HepG2 (cell line): Measurements from ENCODE around the gene TXNDC11. TPM values are rescaled to one million over a fixed set of nuclear protein-coding genes. Genes with fewer than 3 reads are reported as not detected.

Experiments used
- ATAC-seq: fragments of 200-7000 bp; cut with Tn5 transposase; 3 replicates; pipeline ENCODE4 v1.9.1; 2020; ENCODE audit warnings: mild to moderate bottlenecking, moderate library complexity
- BruUV-seq: library from RNA; stranded (reverse); fragments of 400-500 nt; replicated peaks from 2 replicates; lab custom pipeline; 2021; lab: Mats Ljungman, UMichigan
- CTCF ChIA-PET: fragments of 300-600 bp; formaldehyde crosslinking; extraction: SDS; loops from one replicate; lab custom pipeline; 2021; ENCODE audit warnings: low total read pairs, inconsistent platforms, low intra/inter-chr PET ratio; lab: Yijun Ruan, JAX
- POLR2A ChIA-PET: fragments of 350-600 bp; sonication (Branson Sonifier 250); formaldehyde crosslinking; loops from one replicate; lab custom pipeline; 2020; ENCODE audit warnings: antibody characterized with exemption, inconsistent platforms; lab: Yijun Ruan, JAX
- DNase-seq: peaks from one replicate; pipeline ENCODE4 v3.0.0-alpha.2; 2015; ENCODE audit warnings: low spot score
- FAIRE-seq: peaks from 3 replicates; lab custom pipeline; 2011; peaks lifted over from hg19 to GRCh38; lab: Jason Lieb, UNC
- H2AFZ ChIP-seq: one replicate; pipeline ENCODE4 v1.6.1; 2011; ENCODE audit warnings: low read length, inconsistent platforms
- H3K27ac ChIP-seq: fragments of 300-600 bp; 3 replicates; pipeline ENCODE4 v1.8.0; 2011; ENCODE audit warnings: mixed run types, mild to moderate bottlenecking, mixed read lengths, low read length, inconsistent platforms; ENCODE audit not compliant: insufficient read depth; ENCODE audit errors: extremely low read length
- H3K27me3 ChIP-seq, 2 experiments: fragments of 200-600 bp in 1 of 2; 2 replicates in 1 of 2; 3 replicates in 1 of 2; pipeline versions ENCODE4 v1.6.0 to v1.8.0; 2011; ENCODE audit warnings: low read length in 2 of 2, mild to moderate bottlenecking in 2 of 2, moderate library complexity in 2 of 2, inconsistent platforms in 1 of 2; ENCODE audit not compliant: insufficient read depth in 2 of 2, control insufficient read depth in 1 of 2
- H3K36me3 ChIP-seq, 2 experiments: fragments of 200-600 bp in 1 of 2; replicated peaks in 1 of 2; 2 replicates in 1 of 2; 3 replicates in 1 of 2; pipeline versions ENCODE4 v1.5.1 to v1.8.0; 2011; ENCODE audit warnings: low read length in 2 of 2, inconsistent platforms in 1 of 2; ENCODE audit not compliant: insufficient read depth in 2 of 2, control insufficient read depth in 1 of 2
- H3K4me1 ChIP-seq: 2 replicates; pipeline ENCODE4 v1.5.1; 2012; ENCODE audit warnings: low read length, inconsistent platforms; ENCODE audit not compliant: insufficient read depth
- H3K4me2 ChIP-seq: 2 replicates; pipeline ENCODE4 v1.6.0; 2011; ENCODE audit warnings: low read depth, low read length, inconsistent platforms
- H3K4me3 ChIP-seq, 3 experiments: fragments of 200-600 bp in 1 of 3; sonication (generic), shearing (Covaris generic) in 1 of 3; replicated peaks in 1 of 3; 2 replicates each; pipeline ENCODE4 v1.5.1; 2011 to 2016; ENCODE audit warnings: low read length in 3 of 3, inconsistent platforms in 2 of 3, low read depth in 2 of 3, mild to moderate bottlenecking in 2 of 3, control low read depth in 1 of 3, mixed read lengths in 1 of 3; ENCODE audit not compliant: insufficient read depth in 1 of 3
- H3K79me2 ChIP-seq: one replicate; pipeline ENCODE4 v1.6.1; 2011; ENCODE audit warnings: low read length, inconsistent platforms; ENCODE audit not compliant: insufficient read depth
- H3K9ac ChIP-seq: 2 replicates; pipeline ENCODE4 v1.6.0; 2011; ENCODE audit warnings: mild to moderate bottlenecking, low read depth, low read length, inconsistent platforms; ENCODE audit not compliant: insufficient read depth
- H3K9me3 ChIP-seq: 2 replicates; pipeline ENCODE4 v1.5.1; 2012; ENCODE audit warnings: mild to moderate bottlenecking, low read length
- H4K20me1 ChIP-seq: 2 replicates; pipeline ENCODE4 v1.6.0; 2011; ENCODE audit warnings: inconsistent platforms, mild to moderate bottlenecking, low read length, moderate library complexity; ENCODE audit not compliant: insufficient read depth
- AGO2 ChIP-seq: fragments of 200-400 bp; formaldehyde crosslinking; optimal IDR thresholded peaks from 2 replicates; pipeline ENCODE3; 2017; ENCODE audit warnings: mild to moderate bottlenecking, low read depth, low read length, moderate library complexity
- ATM ChIP-seq: fragments of 450-650 bp; IDR thresholded peaks from 2 replicates; pipeline ENCODE4 v1.7.1; 2017; ENCODE audit warnings: mild to moderate bottlenecking, borderline replicate concordance
- DBP ChIP-seq: sonication (generic); formaldehyde crosslinking; IDR thresholded peaks from 2 replicates; pipeline ENCODE4 v1.4.0; 2020; ENCODE audit warnings: missing genetic modification reagents; ENCODE audit errors: not compliant biosample characterization
- DMAP1 ChIP-seq: IDR thresholded peaks from 2 replicates; pipeline ENCODE4 v1.6.1; 2016
- JDP2 ChIP-seq: sonication (generic); formaldehyde crosslinking; IDR thresholded peaks from 2 replicates; pipeline ENCODE4 v1.8.1; 2022; ENCODE audit warnings: missing genetic modification reagents, borderline replicate concordance
- MED8 ChIP-seq: sonication (generic); formaldehyde crosslinking; IDR thresholded peaks from 2 replicates; pipeline ENCODE4 v1.8.1; 2023; ENCODE audit warnings: mild to moderate bottlenecking, missing genetic modification reagents; ENCODE audit not compliant: insufficient replicate concordance
- MXD1 ChIP-seq: sonication (generic); formaldehyde crosslinking; IDR thresholded peaks from 2 replicates; pipeline ENCODE4 v1.4.0; 2020; ENCODE audit warnings: mild to moderate bottlenecking, missing genetic modification reagents
- NFKB2 ChIP-seq: sonication (generic); formaldehyde crosslinking; IDR thresholded peaks from 2 replicates; pipeline ENCODE4 v1.4.0; 2020; ENCODE audit warnings: missing genetic modification reagents, borderline replicate concordance
- NRL ChIP-seq: sonication (generic); formaldehyde crosslinking; IDR thresholded peaks from 2 replicates; pipeline ENCODE4 v1.5.0; 2020; ENCODE audit warnings: missing genetic modification reagents, mild to moderate bottlenecking, moderate library complexity, borderline replicate concordance
- PHF20 ChIP-seq: sonication (generic); formaldehyde crosslinking; IDR thresholded peaks from 2 replicates; pipeline ENCODE4 v1.5.0; 2020; ENCODE audit warnings: mild to moderate bottlenecking, missing genetic modification reagents
- RBAK ChIP-seq: sonication (generic); formaldehyde crosslinking; IDR thresholded peaks from 2 replicates; pipeline ENCODE4 v1.5.1; 2020; ENCODE audit warnings: mild to moderate bottlenecking, missing genetic modification reagents
- SAP130 ChIP-seq: IDR thresholded peaks from 2 replicates; pipeline ENCODE4 v1.6.1; 2016; ENCODE audit warnings: low read depth
- ZNF343 ChIP-seq: sonication (generic); formaldehyde crosslinking; IDR thresholded peaks from 2 replicates; pipeline ENCODE4 v1.4.0; 2020; ENCODE audit warnings: mild to moderate bottlenecking, missing genetic modification reagents
- ZNF704 ChIP-seq: sonication (generic); formaldehyde crosslinking; IDR thresholded peaks from 2 replicates; pipeline ENCODE4 v1.8.1; 2023; ENCODE audit warnings: mild to moderate bottlenecking, inconsistent platforms, moderate library complexity, missing genetic modification reagents, borderline replicate concordance
- ZNF724P ChIP-seq: sonication (generic); formaldehyde crosslinking; IDR thresholded peaks from 2 replicates; pipeline ENCODE4 v1.8.0; 2022; ENCODE audit warnings: missing genetic modification reagents, borderline replicate concordance
- ZNF768 ChIP-seq: sonication (generic); formaldehyde crosslinking; IDR thresholded peaks from 2 replicates; pipeline ENCODE4 v1.4.0; 2020; ENCODE audit warnings: missing genetic modification reagents
- ZNF891 ChIP-seq: sonication (generic); formaldehyde crosslinking; IDR thresholded peaks from 2 replicates; pipeline ENCODE4 v1.5.0; 2020; ENCODE audit warnings: mild to moderate bottlenecking, missing genetic modification reagents
- WGBS: methylation state at CpG from one replicate; pipeline ENCODE4 v1.1.6; 2017; ENCODE audit warnings: low lambda C conversion rate; 5-methylcytosine and 5-hydroxymethylcytosine counted together
- in situ Hi-C: cut with HindIII; loops from 2 replicates; pipeline ENCODE4 v1.10.0; 2017; ENCODE audit warnings: low pct_unique_long_range_greater_than_20kb; ENCODE audit not compliant: extremely low pct_ligation_motif_present
- intact Hi-C: fragments of 100-400 bp; cut with micrococcal nuclease; formaldehyde crosslinking; loops from one replicate; pipeline ENCODE4 v1.10.0; 2022; ENCODE audit not compliant: unreplicated experiment
- polyA plus RNA-seq, 8 experiments: library from polyadenylated mRNA; depleted of rRNA in 3 of 8; stranded (reverse) in 7 of 8; unstranded in 1 of 8; fragments of >200 nt; fragmentation: Illumina TruSeq in 4 of 8; extraction: Trizol in 4 of 8; gene quantifications; 2 replicates each; pipeline versions ENCODE4 v1.2.1 to v1.2.3, GENCODE V29; 2011 to 2016; ENCODE audit warnings: low read depth in 4 of 8, missing spikeins in 1 of 8, mixed read lengths in 1 of 8; ENCODE audit not compliant: insufficient read depth in 1 of 8
- total RNA-seq, 5 experiments: library from RNA; depleted of rRNA; stranded (reverse); fragments of >200 nt; fragmentation: Illumina TruSeq; extraction: Trizol; gene quantifications; 2 replicates each; pipeline ENCODE4 v1.2.3, GENCODE V29; 2016; ENCODE audit warnings: low read depth in 1 of 5

The TXNDC11 gene
- total and polyA plus RNA-seq, 2 of the 13 experiments (the other 11 are each of a cell fraction or from before 2014, with no cell fraction given), result 74.9 to 123 TPM

- POLR2A ChIA-PET, result interaction anchor here (1.3 kb wide), 1 partner anchor 11 kb away, joined by 3 read pairs; no protein-coding TSS in a partner anchor
- in situ Hi-C loops, result no loop called here
- BruUV-seq, result no TSS peak
- Histone ChIP-seq H3K9me3 (no peaks in the 10 kb centered on the region), H3K79me2 (no peaks in the 10 kb centered on the region), H2AFZ (no peak overlapping the region), H3K4me1 (peaks cover 19% of the 10 kb centered on the region), H3K4me3 (no peak overlapping the region), H3K9ac (no peak overlapping the region), H4K20me1 (peaks cover 4% of the 10 kb centered on the region; the same call in 1 of the 2 replicates), H3K36me3 (peaks cover 51 to 80% of the 10 kb centered on the region in 2 experiments), H3K27me3 (no peaks in the 10 kb centered on the region), H3K4me2 (no peak overlapping the region), H3K27ac (no peak overlapping the region)
- FAIRE-seq, result no peak
- DNase-seq, result no peak
- CTCF ChIA-PET, result no interaction called here
- intact Hi-C loops, result no loop called here
- ATAC-seq, result no peak
- TF ChIP-seq JDP2 (CRISPR knock-in tag) (no peak), NRL (CRISPR knock-in tag) (0 out of 2 replicates have a peak, but pooled peaks have one; percentile 42), PHF20 (no peak), NFKB2 (CRISPR knock-in tag) (no peak), ZNF724P (CRISPR knock-in tag) (peak; percentile 30; the same call in 1 of the 2 replicates), AGO2 (peak; percentile 78), RBAK (CRISPR knock-in tag) (no peak), ZNF343 (CRISPR knock-in tag) (no peak), ZNF768 (CRISPR knock-in tag) (peak; percentile 45; the same call in 1 of the 2 replicates), ATM (no peak), SAP130 (no peak), ZNF891 (0 out of 2 replicates have a peak, but pooled peaks have one; percentile 43), ZNF704 (CRISPR knock-in tag) (no peak), DBP (CRISPR knock-in tag) (no peak), DMAP1 (CRISPR knock-in tag) (no peak), MED8 (CRISPR knock-in tag) (no peak), MXD1 (peak; percentile 28; the same call in 1 of the 2 replicates)
- WGBS, result 94% methylated on average over 13 of the region's 13 CpGs
Observed at GRCh38 chr16:11679250-11679649, 63.4 kb downstream of the TXNDC11 start.
